Activated T-cell treated with anti-CD3 and anti-CD28 coated beads for 24 hours (primary cell): ENCODE data around the gene ANKRD44.

Experiments used
- DNase-seq: peaks from one replicate; pipeline ENCODE4 v3.0.0-alpha.2; 2020; ENCODE audit warnings: low read depth

The ANKRD44 gene

GRCh38 chr2:197144183-197144582, 166.4 kb downstream of the ANKRD44 start:
- DNase-seq: no peak

DNA sequence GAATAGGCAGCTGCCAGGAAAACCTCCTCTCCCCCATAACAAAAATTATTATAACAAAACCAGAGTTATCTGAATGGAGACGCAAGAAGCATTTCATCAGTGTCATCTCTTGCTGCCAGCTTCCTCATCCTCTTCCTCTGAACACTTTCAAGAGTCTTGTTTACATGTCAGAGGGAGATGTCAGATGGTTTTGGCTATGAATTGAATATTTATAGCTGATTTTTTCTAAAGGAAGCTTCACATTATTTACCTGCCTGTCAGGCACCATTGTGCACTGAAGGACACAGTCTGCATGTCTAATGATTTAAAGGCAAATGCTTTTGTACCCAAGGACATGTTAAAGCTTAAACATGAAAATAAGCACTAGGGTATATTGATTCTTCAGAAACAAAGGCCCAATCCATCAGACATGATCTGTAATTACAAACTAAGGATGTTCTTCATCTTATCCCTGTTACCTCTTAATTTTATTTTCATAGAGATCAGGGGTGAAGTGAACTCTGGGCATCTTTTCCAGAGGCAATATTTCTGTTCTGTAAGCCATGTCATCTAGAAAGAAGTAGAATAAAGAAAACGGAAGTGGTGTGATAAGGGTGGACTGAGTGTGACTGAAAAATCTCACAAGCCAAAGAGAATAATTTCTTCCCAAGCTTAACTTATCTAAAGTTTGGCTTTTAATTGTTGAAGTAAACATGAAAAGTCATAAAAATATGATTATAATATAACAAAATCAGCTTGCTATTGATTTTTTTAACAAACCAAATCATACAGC, 168.7 kb downstream of the ANKRD44 start:
- DNase-seq: no peak

- no peak for DNase-seq
These were observed 170.5 kb downstream of the ANKRD44 start for GRCh38 chr2:197140045-197140444.

- no peak for DNase-seq
These were observed 172.1 kb downstream of the ANKRD44 start for GRCh38 chr2:197138506-197138905.

DNA sequence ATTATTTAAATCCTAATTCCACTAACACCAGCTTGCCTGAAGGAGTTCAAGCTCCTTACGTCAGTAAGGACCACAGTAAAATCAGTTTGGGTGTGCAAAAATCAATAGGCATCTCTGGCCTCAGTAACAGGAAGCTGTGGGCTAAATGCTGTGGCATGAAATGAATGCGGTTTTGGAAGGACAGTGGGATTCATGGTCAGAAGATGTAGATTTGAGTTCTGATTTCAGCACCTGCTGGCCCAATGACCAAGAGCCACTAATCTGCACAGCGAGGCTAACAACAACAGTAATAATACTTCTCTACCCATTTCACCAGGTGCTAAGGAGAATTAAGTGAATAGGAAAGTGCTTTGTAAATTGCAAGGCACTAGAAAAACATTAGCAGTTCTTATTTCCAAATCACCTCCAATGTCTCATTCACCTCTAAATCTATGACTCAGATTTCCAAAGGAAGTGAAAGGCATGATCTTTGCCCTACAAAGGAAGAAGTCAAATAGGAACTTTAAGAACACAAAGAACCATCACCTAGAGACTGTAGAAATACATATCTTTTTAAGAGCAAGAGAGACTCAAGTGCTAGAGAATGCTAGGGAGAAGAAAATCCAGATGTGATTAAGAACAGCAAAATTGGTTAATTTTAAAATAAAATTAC, 172.6 kb downstream of the ANKRD44 start:
- no peak for DNase-seq

GRCh38 chr2:197137231-197137630, 173.3 kb downstream of the ANKRD44 start:
- DNase-seq: no peak

DNA sequence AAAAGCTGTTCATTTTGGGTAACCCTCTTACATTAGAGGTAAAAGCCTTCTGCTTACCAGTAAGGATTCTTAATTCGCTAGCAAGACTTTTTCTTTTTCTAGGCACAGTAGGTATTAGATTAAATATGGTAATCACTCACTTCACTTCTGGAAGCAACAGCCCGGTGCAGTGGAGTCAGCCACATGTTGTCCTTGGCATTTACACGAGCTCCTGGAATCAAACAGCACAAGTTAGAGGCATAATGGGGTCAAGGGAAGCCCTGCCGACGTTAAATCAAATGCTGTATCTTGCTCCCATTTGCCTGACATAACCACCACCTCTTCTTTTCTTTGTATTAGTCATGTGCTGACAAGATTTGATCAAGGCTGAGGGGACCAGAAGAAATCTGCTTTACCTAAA, 174.1 kb downstream of the ANKRD44 start:
- DNase-seq: no peak

GRCh38 chr2:197135806-197136205, 174.8 kb downstream of the ANKRD44 start:
- no peak for DNase-seq

GRCh38 chr2:197134206-197134605, 176.4 kb downstream of the ANKRD44 start:
- DNase-seq: no peak

DNA sequence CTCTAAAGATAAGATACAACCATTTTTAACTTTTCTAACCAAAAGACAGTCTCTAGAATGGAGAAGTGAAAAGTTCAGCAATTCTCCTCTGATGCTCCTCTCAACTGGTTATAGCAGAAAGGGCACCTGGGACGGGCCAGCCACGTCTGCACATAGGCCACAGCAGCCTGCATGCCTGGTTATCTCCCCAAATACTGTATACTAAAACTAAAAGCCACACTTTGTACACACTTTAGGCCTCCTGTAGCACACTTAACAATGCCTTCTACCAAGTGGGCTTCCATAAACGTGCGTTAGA, 179.1 kb downstream of the ANKRD44 start:
- DNase-seq: no peak

DNA sequence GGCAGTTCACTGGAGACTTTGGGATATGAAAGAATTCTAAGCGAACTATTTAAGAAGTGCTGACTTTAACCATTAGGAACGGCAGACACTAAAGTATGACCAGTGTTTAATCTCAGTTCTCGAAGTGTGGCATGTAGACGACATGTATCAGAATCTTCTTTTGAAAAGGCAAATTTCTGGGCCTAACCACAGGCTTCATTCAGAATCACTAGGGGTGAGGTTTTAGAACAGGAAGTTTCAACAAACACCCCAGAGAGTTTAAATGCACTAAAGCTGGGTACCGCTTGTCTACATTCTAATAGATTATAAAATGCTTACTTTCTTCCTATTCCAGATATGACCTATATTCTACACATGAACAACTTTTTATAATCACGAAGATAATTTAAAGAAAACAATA, 180.3 kb downstream of the ANKRD44 start:
- DNase-seq: no peak

GRCh38 chr2:197128897-197129296, 181.7 kb downstream of the ANKRD44 start:
- DNase-seq: no peak

DNA sequence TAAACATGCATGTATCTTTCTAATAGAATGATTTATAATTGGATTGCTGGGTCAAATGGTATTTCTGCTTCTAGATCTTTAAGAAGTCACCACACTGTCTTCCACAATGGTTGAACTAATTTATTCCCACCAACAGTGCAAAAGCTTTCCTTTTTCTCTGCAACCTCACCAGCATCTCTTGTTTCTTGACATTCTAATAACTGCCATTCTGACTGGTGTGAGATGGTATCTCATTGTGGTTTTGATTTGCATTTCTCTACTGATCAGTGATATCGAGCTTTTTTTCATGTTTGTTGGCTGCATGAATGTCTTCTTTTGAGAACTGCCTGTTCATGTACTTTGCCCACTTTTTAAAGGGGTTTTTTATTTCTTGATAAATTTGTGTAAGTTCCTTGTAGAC, 182.5 kb downstream of the ANKRD44 start:
- DNase-seq: no peak

- DNase-seq: no peak
These were observed 183.8 kb downstream of the ANKRD44 start for GRCh38 chr2:197126630-197127352.

DNA sequence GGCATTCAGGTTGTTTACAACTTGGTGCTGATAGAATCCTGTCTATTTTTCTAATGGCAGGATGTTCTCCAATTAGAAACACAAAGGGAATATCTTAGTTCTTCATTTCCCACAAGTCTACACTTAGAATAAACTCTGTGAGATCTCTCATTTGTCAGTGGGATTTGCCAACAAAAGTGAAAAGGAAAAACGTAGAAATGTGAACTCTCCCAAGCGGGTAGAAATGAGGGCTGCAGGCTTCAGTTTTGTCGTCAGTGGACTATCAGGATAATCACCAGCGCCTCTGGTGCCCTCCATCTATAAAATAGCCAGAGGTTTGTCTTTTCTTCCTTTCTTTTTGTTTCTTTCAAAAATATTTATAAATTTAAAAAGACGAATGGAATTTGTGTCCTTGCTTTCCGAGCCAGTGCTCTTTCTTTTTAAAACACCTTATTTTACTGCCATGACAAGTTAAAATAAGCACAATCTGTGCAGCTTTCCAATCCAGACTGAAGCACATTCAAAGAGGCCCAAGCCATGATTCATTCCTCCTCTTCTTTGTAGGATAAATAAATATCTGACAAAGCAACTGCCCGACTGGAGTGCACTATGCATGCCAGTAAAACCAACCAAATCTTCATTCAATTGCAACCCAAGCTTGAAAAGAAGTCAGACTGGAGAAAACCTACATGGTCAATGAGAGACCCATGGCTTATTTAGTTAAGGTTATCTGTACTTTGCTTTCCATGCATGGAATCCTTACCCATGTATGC, 185.8 kb downstream of the ANKRD44 start:
- no peak for DNase-seq

DNA sequence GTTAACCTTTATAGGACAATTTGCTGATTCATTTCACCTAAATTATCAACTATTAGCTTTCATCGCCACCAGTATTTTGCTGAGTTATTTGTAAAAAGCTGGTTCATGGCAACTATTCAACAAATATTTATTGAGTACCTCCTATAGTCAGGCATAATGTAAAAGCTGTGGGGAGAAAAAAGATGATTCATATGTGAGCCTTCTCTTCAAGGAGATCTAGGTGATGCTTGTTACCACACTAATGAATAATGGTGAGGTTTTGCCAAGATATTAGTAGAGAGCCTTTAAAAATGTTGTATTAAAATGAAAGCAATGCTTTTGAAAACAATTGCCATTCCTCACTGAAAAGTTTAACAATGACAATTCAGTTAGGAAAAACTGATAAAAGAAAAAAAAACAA, 187.8 kb downstream of the ANKRD44 start:
- DNase-seq: no peak

DNA sequence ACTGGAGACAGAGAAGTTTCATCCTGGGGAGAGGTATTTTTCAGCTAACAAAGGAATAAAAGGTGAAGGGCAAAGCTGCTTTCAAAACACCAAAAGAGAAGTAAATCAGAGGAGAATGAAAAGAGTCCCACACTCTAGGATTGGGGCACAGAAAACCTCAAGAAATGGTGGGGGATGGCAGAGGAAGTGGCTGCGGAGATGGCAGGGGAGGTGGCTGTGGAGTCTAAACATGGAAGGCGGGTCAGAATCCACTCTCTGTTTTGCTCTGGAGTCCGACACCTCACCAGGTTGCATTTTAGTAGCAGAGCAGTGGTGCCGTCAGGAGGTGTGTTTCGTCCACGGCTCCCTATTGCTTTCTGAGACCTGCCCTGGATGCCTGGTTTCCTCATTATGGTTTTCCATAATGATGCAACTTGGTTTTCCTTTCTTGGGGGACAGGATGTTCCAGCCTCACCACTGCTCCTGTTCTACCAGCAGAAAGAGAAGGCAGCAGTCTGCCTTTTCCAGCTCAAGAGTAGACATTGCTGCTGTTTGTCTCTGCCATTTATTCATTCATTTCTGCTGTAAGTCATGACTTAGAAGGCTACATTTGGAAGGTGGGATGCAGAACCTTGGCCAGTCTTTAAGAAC, 188.7 kb downstream of the ANKRD44 start:
- no peak for DNase-seq

DNA sequence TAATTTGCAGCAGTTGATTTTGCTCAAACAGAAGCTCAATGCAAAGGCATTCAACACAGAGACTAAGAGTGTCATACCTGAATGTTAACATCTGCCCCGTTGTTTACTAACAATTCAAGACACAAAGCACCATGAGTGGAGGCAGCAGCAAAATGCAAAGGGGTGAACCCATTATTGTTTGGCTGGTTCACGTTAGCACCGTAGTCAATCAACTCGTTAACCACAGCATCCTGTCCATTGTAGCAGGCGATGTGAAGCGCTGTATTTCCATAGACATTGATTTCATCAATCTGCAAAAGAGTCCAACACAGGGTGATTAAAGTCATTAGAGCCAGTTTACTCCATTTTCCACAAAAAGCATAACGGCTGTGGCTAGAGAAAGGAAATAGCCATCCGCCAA, 189.3 kb downstream of the ANKRD44 start:
- DNase-seq: no peak

DNA sequence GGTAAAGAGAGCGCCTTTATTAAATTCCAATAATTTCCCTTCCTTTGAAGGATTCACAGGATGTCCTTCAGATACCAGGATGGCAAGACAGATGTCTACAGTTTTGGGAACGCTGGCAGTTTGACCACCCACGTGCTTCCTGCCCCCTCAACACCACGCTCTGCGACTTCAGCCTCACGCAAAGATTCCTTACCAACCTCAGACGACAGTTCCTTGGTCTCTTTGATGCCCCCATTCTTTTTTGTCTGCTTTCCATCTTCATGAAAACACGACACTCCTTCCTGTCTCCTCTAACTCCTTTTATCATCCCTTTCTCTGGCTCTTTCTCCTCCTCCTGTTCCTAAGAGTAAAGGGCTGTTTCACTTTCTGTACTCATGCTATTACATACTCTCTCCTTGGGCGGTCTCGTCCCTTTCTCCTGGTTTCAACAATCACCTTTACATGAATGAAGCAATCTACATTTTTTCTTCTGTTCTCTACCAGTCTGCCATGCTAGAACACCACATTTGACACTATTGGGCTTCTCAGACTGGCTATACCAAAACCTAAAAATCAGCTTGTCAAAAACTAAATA, 194.2 kb downstream of the ANKRD44 start:
- DNase-seq: no peak

GRCh38 chr2:197115325-197115724, 195.3 kb downstream of the ANKRD44 start:
- DNase-seq: no peak

GRCh38 chr2:197113275-197113711, 197.3 kb downstream of the ANKRD44 start:
- no peak for DNase-seq

GRCh38 chr2:197109326-197109725, 201.3 kb downstream of the ANKRD44 start:
- DNase-seq: no peak
